Measurements from ENCODE around the gene HMOX2. TPM values are rescaled to one million over a fixed set of nuclear protein-coding genes. Genes with fewer than 3 reads are reported as not detected.
A peak's percentile ranks its signal among the peaks of the same experiment; 100 is the strongest.

Gene HMOX2
- total RNA-seq, 1 donor from 2014 or later, result 39.6 TPM

DNA sequence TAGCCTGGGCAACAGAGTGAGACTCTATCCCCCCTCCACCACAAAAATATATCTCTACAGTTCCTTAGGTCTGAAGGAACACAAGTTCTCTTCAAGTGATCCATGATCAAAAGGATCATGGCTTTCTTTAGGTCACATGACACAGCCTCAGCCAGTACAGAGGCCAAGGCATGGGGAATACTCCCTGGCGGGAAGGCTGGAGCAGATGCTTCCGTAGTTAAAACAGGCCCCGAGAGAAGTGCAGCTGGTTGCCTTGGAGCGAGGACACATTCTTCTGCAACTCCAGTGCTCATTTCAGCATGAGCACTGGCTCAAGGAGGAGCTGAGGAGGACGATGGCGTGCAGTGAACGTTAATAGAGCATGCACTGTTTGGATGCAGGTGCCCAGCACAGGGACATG is 48.9 kb downstream of the HMOX2 start:
- no peak for TF ChIP-seq CTCF (conservative IDR thresholded peaks at IDR 0.05)
- H3K4me1 Mint-ChIP-seq, result peaks cover 14% of the 10 kb centered on the region
- H3K36me3 Mint-ChIP-seq (ENCODE audit: low read depth), result peaks cover 8% of the 10 kb centered on the region
- no peak overlapping the region for H3K27ac Mint-ChIP-seq (ENCODE audit: unreplicated experiment)
- H3K4me3 Mint-ChIP-seq, result no peak overlapping the region
- no peaks in the 10 kb centered on the region for H3K27me3 Mint-ChIP-seq (ENCODE audit: low read depth)
- H3K9me3 Mint-ChIP-seq, result no peaks in the 10 kb centered on the region
- no peak for DNase-seq (ENCODE audit: low read depth, low spot score)

- no peak overlapping the region for H3K27ac Mint-ChIP-seq (ENCODE audit: unreplicated experiment)
- H3K9me3 Mint-ChIP-seq, result no peaks in the 10 kb centered on the region
- no peak overlapping the region for H3K4me3 Mint-ChIP-seq
- peaks cover 14% of the 10 kb centered on the region for H3K4me1 Mint-ChIP-seq
- no peak for DNase-seq (ENCODE audit: low read depth, low spot score)
- no peaks in the 10 kb centered on the region for H3K27me3 Mint-ChIP-seq (ENCODE audit: low read depth)
- TF ChIP-seq CTCF (conservative IDR thresholded peaks at IDR 0.05), result no peak
- peaks cover 8% of the 10 kb centered on the region for H3K36me3 Mint-ChIP-seq (ENCODE audit: low read depth)
Measured at GRCh38 chr16:4525634-4526277, 49.6 kb downstream of the HMOX2 start.

GRCh38 chr16:4529085-4530060 is 53.2 kb downstream of the HMOX2 start:
- H3K9me3 Mint-ChIP-seq, result no peaks in the 10 kb centered on the region
- peaks cover 11% of the 10 kb centered on the region for H3K36me3 Mint-ChIP-seq (ENCODE audit: low read depth)
- H3K27me3 Mint-ChIP-seq (ENCODE audit: low read depth), result no peaks in the 10 kb centered on the region
- H3K4me3 Mint-ChIP-seq, result peak overlapping the region; percentile 24
- H3K27ac Mint-ChIP-seq (ENCODE audit: unreplicated experiment), result no peak overlapping the region
- H3K4me1 Mint-ChIP-seq, result peaks cover 6% of the 10 kb centered on the region
- TF ChIP-seq CTCF (conservative IDR thresholded peaks at IDR 0.05), result no peak
- DNase-seq (ENCODE audit: low read depth, low spot score), result no peak

DNA sequence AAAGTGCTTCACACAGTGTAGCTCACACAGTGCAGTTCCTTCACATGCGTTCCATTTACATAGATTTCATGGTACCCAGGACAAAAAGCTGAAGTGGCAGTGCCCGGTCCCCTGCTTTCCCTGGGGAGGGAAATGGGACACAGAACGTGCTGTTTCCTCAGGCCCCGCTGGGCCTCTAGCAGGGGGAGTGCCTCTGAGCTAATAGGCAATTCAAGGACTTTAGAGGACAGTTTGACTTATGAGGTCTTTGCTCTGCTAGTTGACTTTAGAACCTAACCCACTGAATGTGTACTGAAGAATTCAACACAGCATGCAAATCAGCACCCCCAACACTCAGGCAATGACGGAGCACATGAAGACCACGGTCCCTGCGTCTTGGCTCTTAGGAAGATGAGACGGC is 55.6 kb downstream of the HMOX2 start:
- Mint-ChIP-seq H3K4me1 (peaks cover 7% of the 10 kb centered on the region), H3K36me3 (ENCODE audit: low read depth) (peaks cover 9% of the 10 kb centered on the region), H3K9me3 (no peaks in the 10 kb centered on the region), H3K27ac (ENCODE audit: unreplicated experiment) (no peak overlapping the region), H3K4me3 (peak overlapping the region; percentile 21), H3K27me3 (ENCODE audit: low read depth) (no peaks in the 10 kb centered on the region)
- no peak for TF ChIP-seq CTCF (conservative IDR thresholded peaks at IDR 0.05)
- no peak for DNase-seq (ENCODE audit: low read depth, low spot score)

DNA sequence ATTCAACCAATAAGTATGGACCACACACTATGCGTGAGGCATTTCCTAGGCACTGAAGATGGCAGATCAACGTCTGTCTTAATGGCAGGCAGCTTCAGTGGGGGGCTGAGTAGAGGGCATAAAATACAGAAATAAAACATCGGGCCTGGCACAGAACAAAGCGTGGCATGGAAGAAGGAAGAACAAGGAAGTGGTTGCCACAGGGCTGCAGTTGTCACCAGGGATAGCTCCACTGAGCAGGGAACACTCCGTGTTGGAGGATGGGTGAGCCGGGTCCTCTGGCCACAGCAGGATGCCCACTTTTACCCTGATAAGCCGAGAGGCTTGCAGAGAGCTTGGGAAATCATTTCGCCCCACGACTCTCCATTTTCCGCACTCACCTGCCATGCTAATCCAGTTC is 56.0 kb downstream of the HMOX2 start:
- DNase-seq (ENCODE audit: low read depth, low spot score), result no peak
- H3K9me3 Mint-ChIP-seq, result no peaks in the 10 kb centered on the region
- H3K36me3 Mint-ChIP-seq (ENCODE audit: low read depth), result peaks cover 13% of the 10 kb centered on the region
- no peak overlapping the region for H3K27ac Mint-ChIP-seq (ENCODE audit: unreplicated experiment)
- H3K4me1 Mint-ChIP-seq, result peaks cover 11% of the 10 kb centered on the region
- TF ChIP-seq CTCF (conservative IDR thresholded peaks at IDR 0.05), result no peak
- H3K27me3 Mint-ChIP-seq (ENCODE audit: low read depth), result peaks cover 4% of the 10 kb centered on the region
- H3K4me3 Mint-ChIP-seq, result peak overlapping the region; percentile 21

Data from neural crest cell (in vitro differentiated cells).